ENCODE measurements around the gene CEP19.

- no peak for TF ChIP-seq EP300 (IDR thresholded peaks at IDR 0.05; ENCODE audit: low read depth)
- no peak for TF ChIP-seq CTCF (IDR thresholded peaks at IDR 0.05)
- no peak for TF ChIP-seq POLR2AphosphoS5 (IDR thresholded peaks at IDR 0.05)
Observed at GRCh38 chr3:196737655-196738054, 25.6 kb upstream of the CEP19 start.

All from transverse colon (tissue), 4 donors.